ENCODE measurements around the gene CMC2.

CMC2 gene

GRCh38 chr16:81040842-81041241 is 34.2 kb upstream of the CMC2 start:
- TF ChIP-seq, protein P1, sequence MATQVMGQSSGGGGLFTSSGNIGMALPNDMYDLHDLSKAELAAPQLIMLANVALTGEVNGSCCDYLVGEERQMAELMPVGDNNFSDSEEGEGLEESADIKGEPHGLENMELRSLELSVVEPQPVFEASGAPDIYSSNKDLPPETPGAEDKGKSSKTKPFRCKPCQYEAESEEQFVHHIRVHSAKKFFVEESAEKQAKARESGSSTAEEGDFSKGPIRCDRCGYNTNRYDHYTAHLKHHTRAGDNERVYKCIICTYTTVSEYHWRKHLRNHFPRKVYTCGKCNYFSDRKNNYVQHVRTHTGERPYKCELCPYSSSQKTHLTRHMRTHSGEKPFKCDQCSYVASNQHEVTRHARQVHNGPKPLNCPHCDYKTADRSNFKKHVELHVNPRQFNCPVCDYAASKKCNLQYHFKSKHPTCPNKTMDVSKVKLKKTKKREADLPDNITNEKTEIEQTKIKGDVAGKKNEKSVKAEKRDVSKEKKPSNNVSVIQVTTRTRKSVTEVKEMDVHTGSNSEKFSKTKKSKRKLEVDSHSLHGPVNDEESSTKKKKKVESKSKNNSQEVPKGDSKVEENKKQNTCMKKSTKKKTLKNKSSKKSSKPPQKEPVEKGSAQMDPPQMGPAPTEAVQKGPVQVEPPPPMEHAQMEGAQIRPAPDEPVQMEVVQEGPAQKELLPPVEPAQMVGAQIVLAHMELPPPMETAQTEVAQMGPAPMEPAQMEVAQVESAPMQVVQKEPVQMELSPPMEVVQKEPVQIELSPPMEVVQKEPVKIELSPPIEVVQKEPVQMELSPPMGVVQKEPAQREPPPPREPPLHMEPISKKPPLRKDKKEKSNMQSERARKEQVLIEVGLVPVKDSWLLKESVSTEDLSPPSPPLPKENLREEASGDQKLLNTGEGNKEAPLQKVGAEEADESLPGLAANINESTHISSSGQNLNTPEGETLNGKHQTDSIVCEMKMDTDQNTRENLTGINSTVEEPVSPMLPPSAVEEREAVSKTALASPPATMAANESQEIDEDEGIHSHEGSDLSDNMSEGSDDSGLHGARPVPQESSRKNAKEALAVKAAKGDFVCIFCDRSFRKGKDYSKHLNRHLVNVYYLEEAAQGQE (IDR thresholded peaks at IDR 0.05; ENCODE audit: insufficient replicate concordance, low read depth): no peak
- no peak for TF ChIP-seq POLR2AphosphoS5 (IDR thresholded peaks at IDR 0.05; ENCODE audit: low read depth)
- no peak for TF ChIP-seq SPI1 (IDR thresholded peaks at IDR 0.05; ENCODE audit: borderline replicate concordance, low read depth)
- TF ChIP-seq, protein P2, sequence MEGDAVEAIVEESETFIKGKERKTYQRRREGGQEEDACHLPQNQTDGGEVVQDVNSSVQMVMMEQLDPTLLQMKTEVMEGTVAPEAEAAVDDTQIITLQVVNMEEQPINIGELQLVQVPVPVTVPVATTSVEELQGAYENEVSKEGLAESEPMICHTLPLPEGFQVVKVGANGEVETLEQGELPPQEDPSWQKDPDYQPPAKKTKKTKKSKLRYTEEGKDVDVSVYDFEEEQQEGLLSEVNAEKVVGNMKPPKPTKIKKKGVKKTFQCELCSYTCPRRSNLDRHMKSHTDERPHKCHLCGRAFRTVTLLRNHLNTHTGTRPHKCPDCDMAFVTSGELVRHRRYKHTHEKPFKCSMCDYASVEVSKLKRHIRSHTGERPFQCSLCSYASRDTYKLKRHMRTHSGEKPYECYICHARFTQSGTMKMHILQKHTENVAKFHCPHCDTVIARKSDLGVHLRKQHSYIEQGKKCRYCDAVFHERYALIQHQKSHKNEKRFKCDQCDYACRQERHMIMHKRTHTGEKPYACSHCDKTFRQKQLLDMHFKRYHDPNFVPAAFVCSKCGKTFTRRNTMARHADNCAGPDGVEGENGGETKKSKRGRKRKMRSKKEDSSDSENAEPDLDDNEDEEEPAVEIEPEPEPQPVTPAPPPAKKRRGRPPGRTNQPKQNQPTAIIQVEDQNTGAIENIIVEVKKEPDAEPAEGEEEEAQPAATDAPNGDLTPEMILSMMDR (IDR thresholded peaks at IDR 0.05; ENCODE audit: insufficient read depth, low read length): no peak
- no peak for TF ChIP-seq GABPA (IDR thresholded peaks at IDR 0.05; ENCODE audit: low read depth)
- H3K4me3 ChIP-seq (replicated peaks; ENCODE audit: insufficient read depth, low read length): no peak overlapping the region
- no peak overlapping the region for H3K27ac ChIP-seq (replicated peaks)
- no peaks in the 10 kb centered on the region for H3K27me3 ChIP-seq (ENCODE audit: insufficient read depth, poor library complexity, severe bottlenecking)
- no peak for DNase-seq (ENCODE audit: low read depth in 1 of 2, low spot score in 1 of 2)

DNA sequence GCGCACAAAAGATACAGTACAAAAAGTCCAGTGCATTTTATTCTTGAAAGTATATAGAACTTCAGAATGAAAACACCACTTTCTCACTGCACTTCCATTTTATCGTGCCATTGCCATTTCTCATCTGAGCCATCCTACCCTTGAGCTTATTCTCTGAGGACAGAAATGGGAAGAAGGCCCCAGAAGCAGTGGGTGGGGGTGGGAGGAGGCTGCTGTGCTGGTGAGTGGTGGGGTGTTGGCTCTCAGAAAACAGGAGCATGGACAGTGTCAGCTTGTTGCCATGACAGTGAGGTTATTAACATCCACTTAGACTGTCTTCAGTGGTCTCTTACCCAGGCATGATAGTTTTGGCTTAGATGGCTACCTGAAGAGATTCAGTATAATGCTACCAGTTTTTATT is 33.4 kb upstream of the CMC2 start:
- TF ChIP-seq, protein P2 (IDR thresholded peaks at IDR 0.05; ENCODE audit: insufficient read depth, low read length): no peak
- no peak for TF ChIP-seq GABPA (IDR thresholded peaks at IDR 0.05; ENCODE audit: low read depth)
- TF ChIP-seq, protein P1 (IDR thresholded peaks at IDR 0.05; ENCODE audit: insufficient replicate concordance, low read depth): no peak
- no peak for TF ChIP-seq POLR2AphosphoS5 (IDR thresholded peaks at IDR 0.05; ENCODE audit: low read depth)
- TF ChIP-seq SPI1 (IDR thresholded peaks at IDR 0.05; ENCODE audit: borderline replicate concordance, low read depth): no peak

DNA sequence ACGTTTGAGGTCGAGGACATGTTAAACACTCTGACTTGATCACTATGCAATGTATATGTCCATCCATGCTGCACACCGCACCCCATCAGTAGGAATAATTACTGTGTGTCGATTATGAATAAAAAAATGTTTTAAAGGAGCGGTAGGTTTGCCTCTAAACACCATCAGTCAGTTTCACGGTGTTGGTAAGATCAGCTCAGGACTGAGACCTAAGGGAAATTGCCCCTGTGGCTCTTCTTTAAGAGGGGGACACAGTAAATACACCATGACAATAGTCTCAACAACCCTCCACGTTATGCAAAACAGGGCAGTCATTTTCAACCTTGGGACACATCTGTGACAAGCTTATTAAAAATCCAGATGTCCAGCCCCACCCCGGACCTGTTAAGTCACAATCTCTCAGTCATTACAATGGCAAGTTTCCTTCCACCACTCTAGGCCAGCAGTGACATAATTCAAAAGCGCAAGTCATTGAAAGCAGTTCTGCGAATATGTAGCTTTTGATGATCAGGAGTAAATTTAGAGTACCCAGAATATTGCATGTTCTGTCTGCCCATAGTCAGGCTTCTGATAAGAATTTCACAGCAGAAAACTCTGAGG is 30.2 kb upstream of the CMC2 start:
- Histone ChIP-seq H3K27ac (replicated peaks) (peak overlapping the region; percentile 45), H3K4me3 (replicated peaks; ENCODE audit: insufficient read depth, low read length) (peak overlapping the region; percentile 76), H3K27me3 (ENCODE audit: insufficient read depth, poor library complexity, severe bottlenecking) (no peaks in the 10 kb centered on the region)
- TF ChIP-seq, protein P1 (IDR thresholded peaks at IDR 0.05; ENCODE audit: insufficient replicate concordance, low read depth): no peak
- TF ChIP-seq, protein P2 (IDR thresholded peaks at IDR 0.05; ENCODE audit: insufficient read depth, low read length): no peak
- no peak for TF ChIP-seq POLR2AphosphoS5 (IDR thresholded peaks at IDR 0.05; ENCODE audit: low read depth)
- no peak for TF ChIP-seq SPI1 (IDR thresholded peaks at IDR 0.05; ENCODE audit: borderline replicate concordance, low read depth)
- no peak for TF ChIP-seq GABPA (IDR thresholded peaks at IDR 0.05; ENCODE audit: low read depth)
- DNase-seq (ENCODE audit: low read depth in 1 of 2, low spot score in 1 of 2): no peak

More for the DNA sequence above, 33.4 kb upstream of the CMC2 start:
- Histone ChIP-seq H3K4me3 (replicated peaks; ENCODE audit: insufficient read depth, low read length) (no peak overlapping the region), H3K27ac (replicated peaks) (no peak overlapping the region), H3K27me3 (ENCODE audit: insufficient read depth, poor library complexity, severe bottlenecking) (no peaks in the 10 kb centered on the region)
- DNase-seq (ENCODE audit: low read depth in 1 of 2, low spot score in 1 of 2): no peak
